WTC11 (cell line): ENCODE data around the gene SEC24B. TPM values are rescaled to one million over a fixed set of nuclear protein-coding genes. Genes with fewer than 3 reads are reported as not detected.

ENCODE experiments used
- ATAC-seq: fragments of 200-7000 bp; cut with Tn5 transposase; 2 replicates; pipeline ENCODE4 v1.10.0; 2021; ENCODE audit warnings: mild to moderate bottlenecking, moderate library complexity
- CTCF ChIA-PET: fragments of 300-600 bp; sonication (Branson Sonifier 250); formaldehyde crosslinking; loops from one replicate; lab custom pipeline; 2021; ENCODE audit warnings: antibody characterized with exemption; lab: Charles Lee
- POLR2A ChIA-PET: fragments of 350-600 bp; sonication (Branson Sonifier 250); formaldehyde crosslinking; loops from one replicate; lab custom pipeline; 2021; ENCODE audit warnings: antibody characterized with exemption; lab: Charles Lee
- DNase-seq: peaks from one replicate; pipeline ENCODE4 v3.0.0; 2021; ENCODE audit warnings: low spot score
- H3K27ac Mint-ChIP-seq: 2 replicates; pipeline ENCODE4 v1.8.0; 2021; ENCODE audit warnings: mixed read lengths
- H3K27me3 Mint-ChIP-seq: 2 replicates; pipeline ENCODE4 v1.8.0; 2021; ENCODE audit warnings: low read depth, mild to moderate bottlenecking, moderate library complexity, mixed read lengths
- H3K36me3 Mint-ChIP-seq: 2 replicates; pipeline ENCODE4 v1.8.0; 2021; ENCODE audit warnings: mixed read lengths
- H3K4me1 Mint-ChIP-seq: 2 replicates; pipeline ENCODE4 v1.8.0; 2022; ENCODE audit warnings: mixed read lengths
- H3K4me3 Mint-ChIP-seq: 2 replicates; pipeline ENCODE4 v1.8.0; 2021; ENCODE audit warnings: mild to moderate bottlenecking, moderate library complexity, mixed read lengths
- H3K9me3 Mint-ChIP-seq: 2 replicates; pipeline ENCODE4 v1.8.0; 2021; ENCODE audit warnings: mixed read lengths
- AR ChIP-seq: fragments of 250-450 bp; sonication (Bioruptor Pico); IDR thresholded peaks from 2 replicates; pipeline ENCODE4 v1.9.0; 2021; ENCODE audit warnings: mild to moderate bottlenecking
- ARID4B ChIP-seq: sonication (generic); formaldehyde crosslinking; IDR thresholded peaks from 2 replicates; pipeline ENCODE4 v1.8.0; 2023; ENCODE audit warnings: missing genetic modification reagents, mild to moderate bottlenecking, borderline replicate concordance
- ATF3 ChIP-seq: sonication (generic); formaldehyde crosslinking; conservative IDR thresholded peaks from 2 replicates; pipeline ENCODE4 v1.8.1; 2022; ENCODE audit warnings: mild to moderate bottlenecking, missing genetic modification reagents
- CREB1 ChIP-seq: sonication (generic); formaldehyde crosslinking; IDR thresholded peaks from 2 replicates; pipeline ENCODE4 v1.8.0; 2023; ENCODE audit warnings: mild to moderate bottlenecking, missing genetic modification reagents
- CTCF ChIP-seq: fragments of 200-600 bp; IDR thresholded peaks from 2 replicates; pipeline ENCODE4 v1.8.0; 2022; ENCODE audit warnings: antibody characterized with exemption
- FOXP1 ChIP-seq: sonication (generic); formaldehyde crosslinking; IDR thresholded peaks from 2 replicates; pipeline ENCODE4 v1.8.0; 2022; ENCODE audit warnings: missing genetic modification reagents, mild to moderate bottlenecking, moderate library complexity, borderline replicate concordance
- FOXP4 ChIP-seq: sonication (generic); formaldehyde crosslinking; IDR thresholded peaks from 2 replicates; pipeline ENCODE4 v1.8.0; 2022; ENCODE audit warnings: mild to moderate bottlenecking, missing genetic modification reagents
- IRF1 ChIP-seq: sonication (generic); formaldehyde crosslinking; IDR thresholded peaks from 2 replicates; pipeline ENCODE4 v1.8.0; 2023; ENCODE audit warnings: missing genetic modification reagents
- NFE2L1 ChIP-seq: sonication (generic); formaldehyde crosslinking; IDR thresholded peaks from 2 replicates; pipeline ENCODE4 v1.8.1; 2023; ENCODE audit warnings: missing genetic modification reagents
- NFYB ChIP-seq: sonication (generic); formaldehyde crosslinking; conservative IDR thresholded peaks from 2 replicates; pipeline ENCODE4 v1.8.0; 2022; ENCODE audit warnings: low read depth, missing genetic modification reagents
- SMAD4 ChIP-seq: sonication (generic); formaldehyde crosslinking; IDR thresholded peaks from 2 replicates; pipeline ENCODE4 v1.8.0; 2022; ENCODE audit warnings: mild to moderate bottlenecking, missing genetic modification reagents
- TEAD4 ChIP-seq: sonication (generic); formaldehyde crosslinking; IDR thresholded peaks from 2 replicates; pipeline ENCODE4 v1.8.0; 2022; ENCODE audit warnings: mild to moderate bottlenecking, missing genetic modification reagents
- USF2 ChIP-seq: sonication (generic); formaldehyde crosslinking; IDR thresholded peaks from 2 replicates; pipeline ENCODE4 v1.8.1; 2023; ENCODE audit warnings: mild to moderate bottlenecking, missing genetic modification reagents, moderate library complexity
- ZBTB21 ChIP-seq: sonication (generic); formaldehyde crosslinking; IDR thresholded peaks from 2 replicates; pipeline ENCODE4 v1.8.1; 2023; ENCODE audit warnings: mild to moderate bottlenecking, missing genetic modification reagents, borderline replicate concordance
- ZNF219 ChIP-seq: sonication (generic); formaldehyde crosslinking; IDR thresholded peaks from 2 replicates; pipeline ENCODE4 v1.8.0; 2023; ENCODE audit warnings: missing genetic modification reagents, mild to moderate bottlenecking, borderline replicate concordance
- ZNF425 ChIP-seq: fragments of 250-450 bp; sonication (Bioruptor Pico); conservative IDR thresholded peaks from 2 replicates; pipeline ENCODE4 v1.9.0; 2021; ENCODE audit warnings: mild to moderate bottlenecking
- ZNF512 ChIP-seq: sonication (generic); formaldehyde crosslinking; IDR thresholded peaks from 2 replicates; pipeline ENCODE4 v1.8.1; 2022; ENCODE audit warnings: missing genetic modification reagents, borderline replicate concordance
- ZNF671 ChIP-seq: fragments of 250-450 bp; sonication (Bioruptor Pico); IDR thresholded peaks from 2 replicates; pipeline ENCODE4 v1.8.0; 2021; ENCODE audit warnings: mild to moderate bottlenecking
- total RNA-seq: library from RNA; stranded (reverse); gene quantifications from 3 replicates; pipeline ENCODE4 v1.2.3, GENCODE V29; 2021

Gene SEC24B
- total RNA-seq, 1 experiment from 2014 or later: 24.0 TPM

GRCh38 chr4:109548655-109549054, 115.0 kb downstream of the SEC24B start (continued):
- TF ChIP-seq CREB1 (CRISPR knock-in tag): no peak
- TF ChIP-seq FOXP1 (CRISPR knock-in tag): no peak
- no peak for TF ChIP-seq ATF3 (CRISPR knock-in tag)
- TF ChIP-seq TEAD4 (CRISPR knock-in tag): no peak
- no peak for TF ChIP-seq FOXP4 (CRISPR knock-in tag)
- TF ChIP-seq SMAD4 (CRISPR knock-in tag): no peak
- TF ChIP-seq ZNF425 (CRISPR knock-in tag): no peak
- no peak for TF ChIP-seq NFE2L1

- Mint-ChIP-seq H3K4me1 (peaks cover 10% of the 10 kb centered on the region), H3K27ac (no peak overlapping the region), H3K9me3 (peaks cover 4% of the 10 kb centered on the region; the same call in 1 of the 2 replicates), H3K27me3 (no peaks in the 10 kb centered on the region; the same call in 1 of the 2 replicates), H3K36me3 (peaks cover 4% of the 10 kb centered on the region; the same call in 1 of the 2 replicates), H3K4me3 (no peak overlapping the region)
- DNase-seq (no peak), ATAC-seq (no peak)
- ChIA-PET POLR2A (no interaction called here), CTCF (no interaction called here)
- TF ChIP-seq ZNF512 (CRISPR knock-in tag) (no peak), ZBTB21 (no peak), FOXP1 (CRISPR knock-in tag) (no peak), USF2 (CRISPR knock-in tag) (no peak), ARID4B (no peak), NFYB (CRISPR knock-in tag) (no peak), IRF1 (CRISPR knock-in tag) (no peak), ZNF671 (CRISPR knock-in tag) (no peak), CTCF (no peak), AR (no peak), ZNF219 (no peak)
These were observed 118.6 kb downstream of the SEC24B start for GRCh38 chr4:109552237-109552636.
